Muscle of leg (tissue), 11 donors: ENCODE results near the gene MAP2K3. TPM values are rescaled to one million over a fixed set of nuclear protein-coding genes. Genes with fewer than 3 reads are reported as not detected.

Experiments used
- DNase-seq: peaks from one replicate; pipeline ENCODE4 v3.0.0; 2013
- H3K27ac ChIP-seq: one replicate; pipeline ENCODE4 v1.5.1; 2013; ENCODE audit warnings: mild to moderate bottlenecking, low read length, control low read depth
- H3K27me3 ChIP-seq: one replicate; pipeline ENCODE4 v1.6.1; 2013; ENCODE audit warnings: low read length; ENCODE audit not compliant: control insufficient read depth, insufficient read depth
- H3K36me3 ChIP-seq: one replicate; pipeline ENCODE4 v1.6.1; 2013; ENCODE audit warnings: low read length; ENCODE audit not compliant: control insufficient read depth, insufficient read depth
- H3K4me1 ChIP-seq: one replicate; pipeline ENCODE4 v1.6.1; 2013; ENCODE audit warnings: low read length; ENCODE audit not compliant: control insufficient read depth, insufficient read depth
- H3K4me3 ChIP-seq: one replicate; pipeline ENCODE4 v1.5.1; 2013; ENCODE audit warnings: low read length, control low read depth
- H3K9me3 ChIP-seq: replicated peaks from 2 replicates; pipeline ENCODE4 v1.6.1; 2013; ENCODE audit warnings: low read depth, low read length; ENCODE audit not compliant: control insufficient read depth
- WGBS: methylation state at CpG from one replicate; pipeline ENCODE4 v1.1.5; 2013; ENCODE audit warnings: missing lambda C conversion rate; ENCODE audit not compliant: insufficient coverage; 5-methylcytosine and 5-hydroxymethylcytosine counted together
- polyA plus RNA-seq, 8 donors: library from polyadenylated mRNA; unstranded; fragments of 120-200 nt; gene quantifications; one replicate each; pipeline versions ENCODE4 v1.2.1 to v1.2.3, GENCODE V29; 2013; ENCODE audit warnings: inconsistent platforms in 1 of 8, low replicate concordance in 1 of 8; ENCODE audit not compliant: insufficient read length in 8 of 8, insufficient read depth in 1 of 8
- total RNA-seq: library from RNA; stranded (reverse); fragments of 120-200 nt; gene quantifications from one replicate; pipeline ENCODE4 v1.2.4, GENCODE V29; 2013

Gene MAP2K3
- total and polyA plus RNA-seq, 9 donors, result 10.9 to 35.3 (median 24.6) TPM

- 80% methylated on average over 4 of the region's 6 CpGs for WGBS
- no peak overlapping the region for H3K4me3 ChIP-seq
- H3K9me3 ChIP-seq, result no peaks in the 10 kb centered on the region
- peak overlapping the region; percentile 94 for H3K27ac ChIP-seq
- peaks cover 67% of the 10 kb centered on the region for H3K4me1 ChIP-seq
- no peak for DNase-seq
- H3K27me3 ChIP-seq, result peaks cover under 1% of the 10 kb centered on the region
- peaks cover 16% of the 10 kb centered on the region for H3K36me3 ChIP-seq
Observed at GRCh38 chr17:21288571-21289017, 4.1 kb downstream of the MAP2K3 start.

GRCh38 chr17:21289175-21289901, 4.8 kb downstream of the MAP2K3 start:
- 90% methylated on average over 9 of the region's 11 CpGs for WGBS
- peak overlapping the region; percentile 42 for H3K27ac ChIP-seq

GRCh38 chr17:21289902-21290571, 5.5 kb downstream of the MAP2K3 start:
- Histone ChIP-seq H3K27me3 (no peaks in the 10 kb centered on the region), H3K27ac (peak overlapping the region; percentile 42), H3K4me1 (peaks cover 72% of the 10 kb centered on the region), H3K36me3 (peaks cover 16% of the 10 kb centered on the region), H3K9me3 (peaks cover 5% of the 10 kb centered on the region), H3K4me3 (no peak overlapping the region)
- WGBS, result 75% methylated on average over 17 of the region's 18 CpGs
- DNase-seq, result peak; percentile 48

More at GRCh38 chr17:21289175-21289901, 4.8 kb downstream of the MAP2K3 start:
- Histone ChIP-seq H3K36me3 (peaks cover 16% of the 10 kb centered on the region), H3K27me3 (no peaks in the 10 kb centered on the region), H3K9me3 (no peaks in the 10 kb centered on the region), H3K4me3 (no peak overlapping the region), H3K4me1 (peaks cover 65% of the 10 kb centered on the region)
- no peak for DNase-seq

DNA sequence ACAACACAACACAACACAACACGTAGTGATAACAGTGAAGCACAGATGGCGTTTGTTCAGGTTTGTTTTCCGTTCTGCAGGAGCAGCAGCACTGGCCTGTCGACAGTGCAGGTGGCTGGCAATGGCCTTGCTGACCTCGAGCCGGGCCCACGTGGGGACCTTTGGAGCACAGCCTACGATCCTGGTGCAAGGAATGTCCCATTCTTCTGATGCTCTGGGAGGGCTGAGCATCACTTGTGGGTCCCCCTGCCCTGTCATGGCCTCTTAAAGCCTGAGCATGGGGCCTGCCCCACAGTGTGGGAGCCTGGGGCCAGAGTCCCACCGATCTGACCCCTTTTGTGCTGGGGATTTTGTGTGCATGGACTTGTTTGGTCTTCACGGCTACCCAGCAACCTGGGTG, 6.8 kb downstream of the MAP2K3 start:
- no peak overlapping the region for H3K27ac ChIP-seq
- peaks cover 9% of the 10 kb centered on the region for H3K9me3 ChIP-seq
- H3K36me3 ChIP-seq, result peaks cover 16% of the 10 kb centered on the region
- WGBS, result 66% methylated on average over 10 of the region's 10 CpGs
- no peaks in the 10 kb centered on the region for H3K27me3 ChIP-seq
- DNase-seq, result no peak
- no peak overlapping the region for H3K4me3 ChIP-seq
- H3K4me1 ChIP-seq, result peaks cover 72% of the 10 kb centered on the region

DNA sequence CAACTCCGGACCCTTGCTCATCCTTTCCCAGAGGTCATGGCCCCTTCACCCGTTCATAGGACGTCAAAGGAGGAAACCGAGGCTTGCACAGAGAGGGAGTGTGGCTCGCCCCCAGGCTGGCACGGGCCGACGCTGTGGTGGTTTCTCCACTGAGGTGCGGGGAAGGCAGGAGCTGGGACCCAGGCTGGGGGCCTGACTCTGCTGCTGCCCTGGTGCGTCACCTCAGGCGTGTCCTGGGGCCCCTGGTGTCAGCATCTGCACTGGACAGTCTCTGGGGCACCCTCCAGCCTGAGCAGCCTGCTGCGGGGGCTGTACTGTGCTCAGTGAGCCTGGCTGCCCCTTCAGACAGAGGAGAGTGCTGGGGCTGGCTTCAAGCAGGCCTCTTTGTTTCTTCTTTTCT, 7.4 kb downstream of the MAP2K3 start:
- Histone ChIP-seq H3K27me3 (no peaks in the 10 kb centered on the region), H3K4me3 (no peak overlapping the region), H3K9me3 (peaks cover 9% of the 10 kb centered on the region), H3K27ac (no peak overlapping the region), H3K4me1 (peaks cover 72% of the 10 kb centered on the region), H3K36me3 (peaks cover 16% of the 10 kb centered on the region)
- DNase-seq, result no peak
- 63% methylated on average over 12 of the region's 12 CpGs for WGBS

- peaks cover 16% of the 10 kb centered on the region for H3K36me3 ChIP-seq
- no peak overlapping the region for H3K4me3 ChIP-seq
- WGBS, result 82% methylated on average over 18 of the region's 20 CpGs
- peaks cover 70% of the 10 kb centered on the region for H3K4me1 ChIP-seq
- no peak overlapping the region for H3K27ac ChIP-seq
- no peak for DNase-seq
- H3K9me3 ChIP-seq, result peaks cover 10% of the 10 kb centered on the region
- no peaks in the 10 kb centered on the region for H3K27me3 ChIP-seq
Observed at GRCh38 chr17:21292867-21293830, 8.6 kb downstream of the MAP2K3 start.

- H3K36me3 ChIP-seq, result peaks cover 16% of the 10 kb centered on the region
- DNase-seq, result no peak
- H3K9me3 ChIP-seq, result peaks cover 15% of the 10 kb centered on the region
- H3K4me3 ChIP-seq, result no peak overlapping the region
- H3K4me1 ChIP-seq, result peaks cover 63% of the 10 kb centered on the region
- 53% methylated on average over 10 of the region's 10 CpGs for WGBS
- no peak overlapping the region for H3K27ac ChIP-seq
- no peaks in the 10 kb centered on the region for H3K27me3 ChIP-seq
Observed at GRCh38 chr17:21293831-21294210, 9.3 kb downstream of the MAP2K3 start.

- DNase-seq, result no peak
- peaks cover 15% of the 10 kb centered on the region for H3K9me3 ChIP-seq
- 64% methylated on average over 8 of the region's 12 CpGs for WGBS
- no peak overlapping the region for H3K4me3 ChIP-seq
- H3K4me1 ChIP-seq, result peaks cover 56% of the 10 kb centered on the region
- peaks cover 20% of the 10 kb centered on the region for H3K36me3 ChIP-seq
- H3K27ac ChIP-seq, result peak overlapping the region; percentile 60
- H3K27me3 ChIP-seq, result no peaks in the 10 kb centered on the region
Observed at GRCh38 chr17:21294321-21295035, 10.0 kb downstream of the MAP2K3 start.

- peaks cover 15% of the 10 kb centered on the region for H3K9me3 ChIP-seq
- H3K27me3 ChIP-seq, result no peaks in the 10 kb centered on the region
- H3K27ac ChIP-seq, result peak overlapping the region; percentile 60
- peaks cover 48% of the 10 kb centered on the region for H3K4me1 ChIP-seq
- DNase-seq, result peak; percentile 74
- peaks cover 24% of the 10 kb centered on the region for H3K36me3 ChIP-seq
- WGBS, result 69% methylated on average over 16 of the region's 19 CpGs
- no peak overlapping the region for H3K4me3 ChIP-seq
Observed at GRCh38 chr17:21295036-21295952, 10.8 kb downstream of the MAP2K3 start.
